ENCODE data around the gene BPI. TPM values are rescaled to one million over a fixed set of nuclear protein-coding genes. Genes with fewer than 3 reads are reported as not detected.

The BPI gene
- total RNA-seq, 1 donor: under 0.01 TPM

GRCh38 chr20:38308047-38308438, 4.1 kb downstream of the BPI start:
- Histone ChIP-seq H4K20me1 (ENCODE audit: insufficient read depth, low read length) (no peaks in the 10 kb centered on the region), H3K79me2 (ENCODE audit: insufficient read depth, low read length) (no peaks in the 10 kb centered on the region), H3K27ac (ENCODE audit: low read depth, low read length) (no peak overlapping the region), H3K4me2 (ENCODE audit: insufficient read depth, low read length) (no peak overlapping the region), H3K27me3 (ENCODE audit: insufficient read depth, low read length) (no peaks in the 10 kb centered on the region), H3K4me3 (ENCODE audit: insufficient read depth, low read length) (no peak overlapping the region), H3K9me3 (ENCODE audit: low read depth, low read length) (no peaks in the 10 kb centered on the region), H2AFZ (ENCODE audit: low read length) (no peak overlapping the region), H3K4me1 (ENCODE audit: insufficient read depth, low read length) (peaks cover 20% of the 10 kb centered on the region), H3K36me3 (ENCODE audit: insufficient read depth, low read length) (no peaks in the 10 kb centered on the region)
- no peak for TF ChIP-seq CTCF (IDR thresholded peaks at IDR 0.05; ENCODE audit: extremely low read depth, low read depth, low read length)
- no peak for DNase-seq (ENCODE audit: insufficient read length, low spot score, missing footprints)

GRCh38 chr20:38308447-38308846, 4.5 kb downstream of the BPI start:
- Histone ChIP-seq H3K4me2 (ENCODE audit: insufficient read depth, low read length) (no peak overlapping the region), H3K36me3 (ENCODE audit: insufficient read depth, low read length) (no peaks in the 10 kb centered on the region), H3K27me3 (ENCODE audit: insufficient read depth, low read length) (no peaks in the 10 kb centered on the region), H3K27ac (ENCODE audit: low read depth, low read length) (no peak overlapping the region), H3K4me1 (ENCODE audit: insufficient read depth, low read length) (peaks cover 18% of the 10 kb centered on the region), H3K9me3 (ENCODE audit: low read depth, low read length) (no peaks in the 10 kb centered on the region), H4K20me1 (ENCODE audit: insufficient read depth, low read length) (no peaks in the 10 kb centered on the region), H3K4me3 (ENCODE audit: insufficient read depth, low read length) (no peak overlapping the region), H2AFZ (ENCODE audit: low read length) (no peak overlapping the region), H3K79me2 (ENCODE audit: insufficient read depth, low read length) (no peaks in the 10 kb centered on the region)
- no peak for TF ChIP-seq CTCF (IDR thresholded peaks at IDR 0.05; ENCODE audit: extremely low read depth, low read depth, low read length)
- DNase-seq (ENCODE audit: insufficient read length, low spot score, missing footprints): no peak

- H3K27me3 ChIP-seq (ENCODE audit: insufficient read depth, low read length): no peaks in the 10 kb centered on the region
- no peak for DNase-seq (ENCODE audit: insufficient read length, low spot score, missing footprints)
- no peaks in the 10 kb centered on the region for H3K9me3 ChIP-seq (ENCODE audit: low read depth, low read length)
- no peak overlapping the region for H3K4me2 ChIP-seq (ENCODE audit: insufficient read depth, low read length)
- no peak overlapping the region for H2AFZ ChIP-seq (ENCODE audit: low read length)
- TF ChIP-seq CTCF (IDR thresholded peaks at IDR 0.05; ENCODE audit: extremely low read depth, low read depth, low read length): no peak
- H3K27ac ChIP-seq (ENCODE audit: low read depth, low read length): no peak overlapping the region
- no peaks in the 10 kb centered on the region for H3K36me3 ChIP-seq (ENCODE audit: insufficient read depth, low read length)
- no peaks in the 10 kb centered on the region for H3K79me2 ChIP-seq (ENCODE audit: insufficient read depth, low read length)
- H4K20me1 ChIP-seq (ENCODE audit: insufficient read depth, low read length): no peaks in the 10 kb centered on the region
- no peak overlapping the region for H3K4me3 ChIP-seq (ENCODE audit: insufficient read depth, low read length)
- H3K4me1 ChIP-seq (ENCODE audit: insufficient read depth, low read length): peaks cover 7% of the 10 kb centered on the region
Measured at GRCh38 chr20:38311091-38311490, 7.1 kb downstream of the BPI start.

GRCh38 chr20:38311491-38311890, 7.5 kb downstream of the BPI start:
- Histone ChIP-seq H3K27me3 (ENCODE audit: insufficient read depth, low read length) (no peaks in the 10 kb centered on the region), H3K4me1 (ENCODE audit: insufficient read depth, low read length) (peaks cover 7% of the 10 kb centered on the region), H2AFZ (ENCODE audit: low read length) (no peak overlapping the region), H3K36me3 (ENCODE audit: insufficient read depth, low read length) (no peaks in the 10 kb centered on the region), H3K4me3 (ENCODE audit: insufficient read depth, low read length) (no peak overlapping the region), H4K20me1 (ENCODE audit: insufficient read depth, low read length) (no peaks in the 10 kb centered on the region), H3K27ac (ENCODE audit: low read depth, low read length) (no peak overlapping the region), H3K4me2 (ENCODE audit: insufficient read depth, low read length) (no peak overlapping the region), H3K79me2 (ENCODE audit: insufficient read depth, low read length) (no peaks in the 10 kb centered on the region), H3K9me3 (ENCODE audit: low read depth, low read length) (no peaks in the 10 kb centered on the region)
- no peak for DNase-seq (ENCODE audit: insufficient read length, low spot score, missing footprints)
- no peak for TF ChIP-seq CTCF (IDR thresholded peaks at IDR 0.05; ENCODE audit: extremely low read depth, low read depth, low read length)

All from osteoblast (primary cell).